Measurements from ENCODE around the gene EML5.
A peak's percentile ranks its signal among the peaks of the same experiment; 100 is the strongest.
"Not testable (repeated sequence)": the region's sequence is repeated elsewhere in the genome, so short reads cannot be mapped to it uniquely, and the experiment has no call there.

EML5 gene

DNA sequence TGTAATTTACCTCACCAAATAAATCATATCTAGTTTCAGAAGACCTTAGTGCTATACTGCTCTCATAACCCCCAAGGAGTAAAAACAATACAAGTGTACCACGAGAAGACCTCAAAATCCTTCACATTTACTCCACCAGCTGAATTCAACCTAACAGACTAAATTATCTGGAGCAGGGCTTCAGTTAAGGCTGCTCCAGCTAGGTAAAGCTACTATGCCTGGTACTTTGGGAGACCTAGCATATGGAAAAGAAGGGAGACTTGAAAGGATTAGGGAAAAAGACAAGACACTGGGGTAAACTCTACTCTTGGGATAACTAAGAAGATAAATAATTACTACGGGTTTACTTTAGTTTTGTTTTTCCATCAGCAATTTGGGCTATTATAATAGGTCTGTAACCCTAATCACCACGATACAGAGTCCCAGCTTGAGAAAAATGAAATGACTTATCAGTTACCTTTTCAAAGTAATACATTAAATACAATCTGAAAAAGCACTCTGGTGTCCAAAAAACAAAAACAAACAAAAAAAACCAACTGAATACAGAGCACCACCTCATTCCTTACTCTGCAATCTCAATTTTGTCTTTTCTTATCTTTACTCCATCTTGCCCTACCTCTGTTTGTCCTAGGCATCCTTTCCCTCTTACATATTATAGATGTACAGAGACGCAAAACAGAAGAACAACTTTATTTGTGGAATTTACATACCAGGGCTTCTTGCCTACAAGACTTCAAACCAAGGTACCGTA lies 2.1 kb downstream of the EML5 start:
- Histone ChIP-seq H4K20me1 (ENCODE audit: low read depth, low read length) (no peaks in the 10 kb centered on the region), H3K4me2 (ENCODE audit: low read depth, low read length, poor library complexity, severe bottlenecking) (peak overlapping the region; percentile 85), H3K9ac (ENCODE audit: low read length) (no peak overlapping the region)

DNA sequence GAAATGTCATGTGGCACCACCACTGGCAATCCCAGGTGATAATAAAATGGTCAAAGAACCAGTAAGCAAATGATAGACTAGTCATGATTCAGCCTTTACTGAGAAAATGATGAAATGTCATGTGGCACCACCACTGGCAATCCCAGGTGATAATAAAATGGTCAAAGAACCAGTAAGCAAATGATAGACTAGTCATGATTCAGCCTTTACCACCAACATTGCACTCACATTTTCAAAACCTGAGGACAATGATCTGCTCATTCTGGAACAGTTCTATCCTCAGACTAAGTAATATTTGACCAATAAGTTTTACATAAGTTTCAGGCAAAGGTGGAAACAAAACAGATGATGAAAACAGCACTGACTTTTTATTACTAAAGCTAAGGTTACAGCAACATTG lies 3.2 kb downstream of the EML5 start:
- not testable (repeated sequence) for H3K27me3 ChIP-seq (ENCODE audit: low read length); H3K27ac ChIP-seq (ENCODE audit: low read depth, low read length); H3K4me2 ChIP-seq (ENCODE audit: low read depth, low read length, poor library complexity, severe bottlenecking)

More for the DNA sequence above, 2.1 kb downstream of the EML5 start:
- H3K4me3 ChIP-seq (ENCODE audit: insufficient read depth, low read length, poor library complexity, severe bottlenecking), result no peak overlapping the region
- no peaks in the 10 kb centered on the region; the same call in 1 of the 2 replicates for H3K27me3 ChIP-seq (ENCODE audit: low read length)
- H3K79me2 ChIP-seq (ENCODE audit: insufficient read depth, low read length), result no peaks in the 10 kb centered on the region
- no peak overlapping the region for H3K27ac ChIP-seq (ENCODE audit: low read depth, low read length)
- no peaks in the 10 kb centered on the region for H3K9me2 ChIP-seq (replicated peaks; ENCODE audit: insufficient read depth, low read length)
- TF ChIP-seq, protein P1, sequence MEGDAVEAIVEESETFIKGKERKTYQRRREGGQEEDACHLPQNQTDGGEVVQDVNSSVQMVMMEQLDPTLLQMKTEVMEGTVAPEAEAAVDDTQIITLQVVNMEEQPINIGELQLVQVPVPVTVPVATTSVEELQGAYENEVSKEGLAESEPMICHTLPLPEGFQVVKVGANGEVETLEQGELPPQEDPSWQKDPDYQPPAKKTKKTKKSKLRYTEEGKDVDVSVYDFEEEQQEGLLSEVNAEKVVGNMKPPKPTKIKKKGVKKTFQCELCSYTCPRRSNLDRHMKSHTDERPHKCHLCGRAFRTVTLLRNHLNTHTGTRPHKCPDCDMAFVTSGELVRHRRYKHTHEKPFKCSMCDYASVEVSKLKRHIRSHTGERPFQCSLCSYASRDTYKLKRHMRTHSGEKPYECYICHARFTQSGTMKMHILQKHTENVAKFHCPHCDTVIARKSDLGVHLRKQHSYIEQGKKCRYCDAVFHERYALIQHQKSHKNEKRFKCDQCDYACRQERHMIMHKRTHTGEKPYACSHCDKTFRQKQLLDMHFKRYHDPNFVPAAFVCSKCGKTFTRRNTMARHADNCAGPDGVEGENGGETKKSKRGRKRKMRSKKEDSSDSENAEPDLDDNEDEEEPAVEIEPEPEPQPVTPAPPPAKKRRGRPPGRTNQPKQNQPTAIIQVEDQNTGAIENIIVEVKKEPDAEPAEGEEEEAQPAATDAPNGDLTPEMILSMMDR (IDR thresholded peaks at IDR 0.05; ENCODE audit: insufficient read depth, low read length, poor library complexity, severe bottlenecking), result no peak
- no peak for TF ChIP-seq EZH2phosphoT487 (conservative IDR thresholded peaks at IDR 0.05; ENCODE audit: low read length)
- H3F3A ChIP-seq (ENCODE audit: insufficient read depth), result peaks cover 22% of the 10 kb centered on the region
- no peaks in the 10 kb centered on the region for H3K36me3 ChIP-seq (ENCODE audit: low read length)
- H2AFZ ChIP-seq (ENCODE audit: low read depth, low read length, severe bottlenecking), result no peak overlapping the region
- H3K9me3 ChIP-seq (ENCODE audit: insufficient read depth, low read length), result no peaks in the 10 kb centered on the region

DNA sequence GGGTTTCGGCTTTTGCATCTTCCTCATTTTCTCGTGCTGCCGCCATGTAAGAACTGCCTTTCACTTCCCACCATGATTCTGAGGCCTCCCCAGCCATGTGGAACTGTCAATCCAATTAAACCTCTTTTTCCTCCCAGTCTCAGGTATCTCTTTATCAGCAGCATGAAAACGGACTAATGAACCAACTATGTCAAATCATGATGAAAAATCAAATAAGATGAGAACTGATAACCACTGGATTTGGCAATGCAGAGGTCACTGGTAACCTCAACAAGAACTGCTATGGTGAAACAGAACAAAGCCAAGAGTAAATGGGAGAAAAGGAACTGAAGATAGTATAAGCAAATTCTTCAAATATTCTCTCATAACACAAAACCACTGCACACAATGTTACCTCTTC lies 6.0 kb downstream of the EML5 start:
- no peaks in the 10 kb centered on the region for H3K9me2 ChIP-seq (replicated peaks; ENCODE audit: insufficient read depth, low read length)
- peaks cover 9% of the 10 kb centered on the region; the same call in 1 of the 2 replicates for H3F3A ChIP-seq (ENCODE audit: insufficient read depth)
- H3K4me3 ChIP-seq (ENCODE audit: insufficient read depth, low read length, poor library complexity, severe bottlenecking), result no peak overlapping the region
- TF ChIP-seq EZH2phosphoT487 (conservative IDR thresholded peaks at IDR 0.05; ENCODE audit: low read length), result no peak
- TF ChIP-seq, protein P1 (IDR thresholded peaks at IDR 0.05; ENCODE audit: insufficient read depth, low read length, poor library complexity, severe bottlenecking), result no peak
- no peaks in the 10 kb centered on the region for H4K20me1 ChIP-seq (ENCODE audit: low read depth, low read length)
- H3K4me2 ChIP-seq (ENCODE audit: low read depth, low read length, poor library complexity, severe bottlenecking), result no peak overlapping the region
- H3K9me3 ChIP-seq (ENCODE audit: insufficient read depth, low read length), result peaks cover 16% of the 10 kb centered on the region; the same call in 1 of the 2 replicates
- no peak overlapping the region for H3K9ac ChIP-seq (ENCODE audit: low read length)
- no peak overlapping the region for H3K27ac ChIP-seq (ENCODE audit: low read depth, low read length)
- no peaks in the 10 kb centered on the region for H3K36me3 ChIP-seq (ENCODE audit: low read length)
- no peak overlapping the region for H2AFZ ChIP-seq (ENCODE audit: low read depth, low read length, severe bottlenecking)
- no peaks in the 10 kb centered on the region for H3K27me3 ChIP-seq (ENCODE audit: low read length)
- no peaks in the 10 kb centered on the region for H3K79me2 ChIP-seq (ENCODE audit: insufficient read depth, low read length)

More for the DNA sequence above, 3.2 kb downstream of the EML5 start:
- H3F3A ChIP-seq (ENCODE audit: insufficient read depth), result peaks cover 22% of the 10 kb centered on the region
- not testable (repeated sequence) for H3K9me3 ChIP-seq (ENCODE audit: insufficient read depth, low read length); H2AFZ ChIP-seq (ENCODE audit: low read depth, low read length, severe bottlenecking); H3K9me2 ChIP-seq (replicated peaks; ENCODE audit: insufficient read depth, low read length); H3K4me3 ChIP-seq (ENCODE audit: insufficient read depth, low read length, poor library complexity, severe bottlenecking); H4K20me1 ChIP-seq (ENCODE audit: low read depth, low read length); H3K79me2 ChIP-seq (ENCODE audit: insufficient read depth, low read length); H3K36me3 ChIP-seq (ENCODE audit: low read length); H3K9ac ChIP-seq (ENCODE audit: low read length)

DNA sequence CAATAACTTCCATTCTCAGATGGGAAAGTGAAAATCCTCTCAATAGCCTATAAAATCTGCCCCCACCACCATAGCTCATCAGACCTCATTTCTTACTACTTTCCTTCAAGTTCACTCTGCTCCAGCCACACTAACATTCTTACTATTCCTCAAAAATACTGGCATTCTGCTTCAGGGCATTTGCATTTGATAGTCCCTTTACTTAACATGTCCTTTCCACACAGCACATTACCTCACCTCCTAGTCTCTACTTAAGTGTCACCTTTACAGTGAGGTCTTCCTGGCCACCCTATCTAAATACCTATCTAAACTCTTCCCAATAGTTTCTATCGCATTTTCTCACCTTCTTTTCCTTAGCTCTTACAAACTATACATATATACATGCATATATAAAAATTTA lies 6.8 kb downstream of the EML5 start:
- Histone ChIP-seq H3K79me2 (ENCODE audit: insufficient read depth, low read length) (no peaks in the 10 kb centered on the region), H3K4me2 (ENCODE audit: low read depth, low read length, poor library complexity, severe bottlenecking) (no peak overlapping the region), H4K20me1 (ENCODE audit: low read depth, low read length) (no peaks in the 10 kb centered on the region), H3K9ac (ENCODE audit: low read length) (no peak overlapping the region), H3K36me3 (ENCODE audit: low read length) (no peaks in the 10 kb centered on the region), H3K9me2 (replicated peaks; ENCODE audit: insufficient read depth, low read length) (no peaks in the 10 kb centered on the region), H3K4me3 (ENCODE audit: insufficient read depth, low read length, poor library complexity, severe bottlenecking) (no peak overlapping the region), H3F3A (ENCODE audit: insufficient read depth) (peaks cover under 1% of the 10 kb centered on the region; the same call in 1 of the 2 replicates), H3K9me3 (ENCODE audit: insufficient read depth, low read length) (peaks cover 16% of the 10 kb centered on the region; the same call in 1 of the 2 replicates), H2AFZ (ENCODE audit: low read depth, low read length, severe bottlenecking) (no peak overlapping the region), H3K27ac (ENCODE audit: low read depth, low read length) (no peak overlapping the region), H3K27me3 (ENCODE audit: low read length) (no peaks in the 10 kb centered on the region)
- TF ChIP-seq, protein P1 (IDR thresholded peaks at IDR 0.05; ENCODE audit: insufficient read depth, low read length, poor library complexity, severe bottlenecking), result no peak
- no peak for TF ChIP-seq EZH2phosphoT487 (conservative IDR thresholded peaks at IDR 0.05; ENCODE audit: low read length)

Measured in SU-DHL-6 (cell line).